IPS-NIHi7 (cell line): ENCODE results near the gene STON2.

Experiments
- DNase-seq: peaks from one replicate; pipeline ENCODE4 v3.0.0; 2012; ENCODE audit warnings: mixed read lengths; ENCODE audit errors: extremely low spot score

STON2 gene

GRCh38 chr14:81222126-81222525 lies 178.0 kb downstream of the STON2 start:
- no peak for DNase-seq

- DNase-seq, result no peak
Measured at GRCh38 chr14:81221579-81222102, 178.5 kb downstream of the STON2 start.

- peak; percentile 86 for DNase-seq
Measured at GRCh38 chr14:81220830-81221578, 179.1 kb downstream of the STON2 start, which contains the start of gene GTF2A1. Gene GTF2A1 (minus strand): TSS chr14:81220959. CDS start chr14:81220518, 441 bp downstream.

GRCh38 chr14:81220580-81220829 lies 179.6 kb downstream of the STON2 start:
- DNase-seq, result no peak

- peak; percentile 14 for DNase-seq
Measured at GRCh38 chr14:81219759-81220579, 180.2 kb downstream of the STON2 start.

- DNase-seq, result peak; percentile 85
Measured at GRCh38 chr14:81219210-81219758, 180.8 kb downstream of the STON2 start.

- no peak for DNase-seq
Measured at GRCh38 chr14:81211844-81212243, 188.3 kb downstream of the STON2 start.
